Measurements from ENCODE around the gene RAD21L1.

Gene RAD21L1

GRCh38 chr20:1206366-1207148 is 19.3 kb upstream of the RAD21L1 start:
- no peak overlapping the region for H3K4me3 ChIP-seq (ENCODE audit: low read depth, low read length)
- TF ChIP-seq CTCF (IDR thresholded peaks at IDR 0.05; ENCODE audit: low read depth, low read length) (no peak), MYC (IDR thresholded peaks at IDR 0.05; ENCODE audit: low read depth, low read length) (no peak), MAX (IDR thresholded peaks at IDR 0.05; ENCODE audit: low read depth, low read length) (no peak), POLR2A (IDR thresholded peaks at IDR 0.05; ENCODE audit: extremely low read depth, insufficient read length) (no peak)
- DNase-seq (ENCODE audit: low read depth) = no peak

GRCh38 chr20:1207293-1207878 is 18.5 kb upstream of the RAD21L1 start:
- no peak overlapping the region for H3K4me3 ChIP-seq (ENCODE audit: low read depth, low read length)
- DNase-seq (ENCODE audit: low read depth) = no peak
- no peak for TF ChIP-seq POLR2A (IDR thresholded peaks at IDR 0.05; ENCODE audit: extremely low read depth, insufficient read length)
- TF ChIP-seq MAX (IDR thresholded peaks at IDR 0.05; ENCODE audit: low read depth, low read length) = no peak
- TF ChIP-seq CTCF (IDR thresholded peaks at IDR 0.05; ENCODE audit: low read depth, low read length) = no peak
- TF ChIP-seq MYC (IDR thresholded peaks at IDR 0.05; ENCODE audit: low read depth, low read length) = no peak

- TF ChIP-seq MAX (IDR thresholded peaks at IDR 0.05; ENCODE audit: low read depth, low read length) = no peak
- TF ChIP-seq POLR2A (IDR thresholded peaks at IDR 0.05; ENCODE audit: extremely low read depth, insufficient read length) = no peak
- no peak for TF ChIP-seq CTCF (IDR thresholded peaks at IDR 0.05; ENCODE audit: low read depth, low read length)
- TF ChIP-seq MYC (IDR thresholded peaks at IDR 0.05; ENCODE audit: low read depth, low read length) = no peak
- H3K4me3 ChIP-seq (ENCODE audit: low read depth, low read length) = no peak overlapping the region
- no peak for DNase-seq (ENCODE audit: low read depth)
Measured at GRCh38 chr20:1209447-1210387, 16.1 kb upstream of the RAD21L1 start.

GRCh38 chr20:1210501-1210900 is 15.3 kb upstream of the RAD21L1 start:
- no peak overlapping the region for H3K4me3 ChIP-seq (ENCODE audit: low read depth, low read length)
- DNase-seq (ENCODE audit: low read depth) = no peak
- TF ChIP-seq MYC (IDR thresholded peaks at IDR 0.05; ENCODE audit: low read depth, low read length) (no peak), POLR2A (IDR thresholded peaks at IDR 0.05; ENCODE audit: extremely low read depth, insufficient read length) (no peak), MAX (IDR thresholded peaks at IDR 0.05; ENCODE audit: low read depth, low read length) (no peak), CTCF (IDR thresholded peaks at IDR 0.05; ENCODE audit: low read depth, low read length) (no peak)

GRCh38 chr20:1212023-1212422 is 13.8 kb upstream of the RAD21L1 start:
- TF ChIP-seq CTCF (IDR thresholded peaks at IDR 0.05; ENCODE audit: low read depth, low read length) (no peak), POLR2A (IDR thresholded peaks at IDR 0.05; ENCODE audit: extremely low read depth, insufficient read length) (no peak), MYC (IDR thresholded peaks at IDR 0.05; ENCODE audit: low read depth, low read length) (no peak), MAX (IDR thresholded peaks at IDR 0.05; ENCODE audit: low read depth, low read length) (no peak)
- no peak overlapping the region for H3K4me3 ChIP-seq (ENCODE audit: low read depth, low read length)
- DNase-seq (ENCODE audit: low read depth) = no peak
